ENCODE results near the gene CPED1.

Gene CPED1

GRCh38 chr7:120955577-120956149, 32.8 kb upstream of the CPED1 start:
- peaks cover 4% of the 10 kb centered on the region for H3K4me1 ChIP-seq
- H3K36me3 ChIP-seq (ENCODE audit: control insufficient read depth, insufficient read depth, low read length) = no peaks in the 10 kb centered on the region
- H3K27me3 ChIP-seq (ENCODE audit: control insufficient read depth, insufficient read depth, low read length) = no peaks in the 10 kb centered on the region
- no peak overlapping the region for H3K4me2 ChIP-seq (ENCODE audit: low read length)
- no peak overlapping the region for H3K27ac ChIP-seq
- H3K79me2 ChIP-seq = no peaks in the 10 kb centered on the region
- H3K9me3 ChIP-seq (ENCODE audit: control insufficient read depth, low read length) = no peaks in the 10 kb centered on the region
- no peak for TF ChIP-seq CTCF (IDR thresholded peaks at IDR 0.05)
- no peak overlapping the region for H3K9ac ChIP-seq
- H3K4me3 ChIP-seq (ENCODE audit: low read depth, low read length) = no peak overlapping the region
- H2AFZ ChIP-seq = no peak overlapping the region

DNA sequence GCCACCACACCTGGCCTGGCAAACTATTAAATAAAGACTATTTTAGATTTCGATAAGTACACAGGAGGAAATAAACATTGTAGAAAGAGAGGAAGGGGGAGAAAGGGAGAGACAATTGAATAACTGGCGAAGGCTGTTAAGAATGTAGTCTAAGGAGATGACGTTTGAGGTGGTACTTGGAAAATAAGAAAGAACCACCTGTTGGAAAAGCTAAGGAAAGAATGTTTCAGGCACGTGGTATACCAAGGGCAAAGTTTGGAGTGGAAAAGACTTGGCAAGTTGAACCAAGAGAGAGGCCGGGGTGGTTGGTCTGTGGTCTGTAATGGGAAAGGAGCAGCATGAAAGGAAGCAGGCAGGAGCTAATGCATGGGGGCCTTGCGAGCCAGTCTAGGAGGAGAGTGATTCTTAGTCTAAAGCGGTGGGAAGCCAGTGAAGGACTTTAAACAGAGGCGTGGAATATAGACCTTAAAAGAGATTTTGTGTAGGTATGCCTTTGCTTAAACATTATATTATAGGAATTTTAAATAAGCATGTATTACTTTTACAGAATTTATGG, 28.5 kb upstream of the CPED1 start:
- Histone ChIP-seq H3K27ac (no peak overlapping the region), H3K36me3 (ENCODE audit: control insufficient read depth, insufficient read depth, low read length) (no peaks in the 10 kb centered on the region), H3K4me2 (ENCODE audit: low read length) (no peak overlapping the region), H3K9ac (no peak overlapping the region), H3K9me3 (ENCODE audit: control insufficient read depth, low read length) (no peaks in the 10 kb centered on the region), H3K79me2 (no peaks in the 10 kb centered on the region), H3K4me3 (ENCODE audit: low read depth, low read length) (no peak overlapping the region), H3K27me3 (ENCODE audit: control insufficient read depth, insufficient read depth, low read length) (no peaks in the 10 kb centered on the region), H3K4me1 (no peaks in the 10 kb centered on the region), H2AFZ (no peak overlapping the region)
- no peak for TF ChIP-seq CTCF (IDR thresholded peaks at IDR 0.05)

GRCh38 chr7:120960714-120961113, 27.8 kb upstream of the CPED1 start:
- H3K27me3 ChIP-seq (ENCODE audit: control insufficient read depth, insufficient read depth, low read length) = no peaks in the 10 kb centered on the region
- no peak overlapping the region for H3K4me3 ChIP-seq (ENCODE audit: low read depth, low read length)
- H3K9ac ChIP-seq = no peak overlapping the region
- H3K27ac ChIP-seq = no peak overlapping the region
- no peaks in the 10 kb centered on the region for H3K36me3 ChIP-seq (ENCODE audit: control insufficient read depth, insufficient read depth, low read length)
- no peak overlapping the region for H2AFZ ChIP-seq
- H3K4me2 ChIP-seq (ENCODE audit: low read length) = no peak overlapping the region
- H3K79me2 ChIP-seq = no peaks in the 10 kb centered on the region
- no peak for TF ChIP-seq CTCF (IDR thresholded peaks at IDR 0.05)
- H3K4me1 ChIP-seq = no peaks in the 10 kb centered on the region
- H3K9me3 ChIP-seq (ENCODE audit: control insufficient read depth, low read length) = no peaks in the 10 kb centered on the region

DNA sequence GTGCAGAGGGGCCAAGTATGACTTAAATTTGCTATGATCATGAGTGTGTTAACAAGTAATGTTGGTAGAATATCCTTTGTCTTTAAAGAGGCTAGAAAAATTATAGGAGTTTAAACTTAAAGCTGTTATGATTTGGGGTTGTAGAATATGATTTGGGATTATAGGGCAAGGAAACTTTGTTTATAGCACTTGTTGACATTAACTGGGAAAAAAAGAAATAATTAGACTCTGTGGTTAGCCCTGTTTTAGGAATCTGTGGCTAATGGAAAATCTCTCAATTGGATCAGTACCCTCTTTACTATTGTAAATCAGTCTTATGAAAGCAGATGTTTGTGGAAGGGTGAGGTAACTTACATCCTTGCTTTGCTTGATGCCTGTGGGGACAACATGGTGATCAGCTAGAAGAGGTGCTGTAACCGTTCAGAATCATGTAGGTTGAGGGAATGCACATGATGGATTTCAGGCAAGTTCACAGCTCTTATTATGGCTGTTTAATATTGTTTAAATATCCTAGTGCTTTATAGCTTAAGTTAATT, 26.8 kb upstream of the CPED1 start:
- no peaks in the 10 kb centered on the region for H3K36me3 ChIP-seq (ENCODE audit: control insufficient read depth, insufficient read depth, low read length)

More for the DNA sequence above, 26.8 kb upstream of the CPED1 start:
- Histone ChIP-seq H3K27ac (no peak overlapping the region), H3K9me3 (ENCODE audit: control insufficient read depth, low read length) (no peaks in the 10 kb centered on the region), H2AFZ (no peak overlapping the region), H3K4me2 (ENCODE audit: low read length) (no peak overlapping the region), H3K27me3 (ENCODE audit: control insufficient read depth, insufficient read depth, low read length) (no peaks in the 10 kb centered on the region), H3K4me1 (no peaks in the 10 kb centered on the region), H3K9ac (no peak overlapping the region), H3K79me2 (no peaks in the 10 kb centered on the region), H3K4me3 (ENCODE audit: low read depth, low read length) (no peak overlapping the region)
- TF ChIP-seq CTCF (IDR thresholded peaks at IDR 0.05) = no peak
